EL (cell line): ENCODE measurements around the gene TEX13B.

ENCODE experiments used
- DNase-seq: peaks from one replicate; pipeline ENCODE4 v3.0.0-alpha.2; 2016

The TEX13B gene

GRCh38 chrX:107935664-107936433 is 46.3 kb downstream of the TEX13B start:
- peak; percentile 4 for DNase-seq

GRCh38 chrX:107935200-107935599 is 47.0 kb downstream of the TEX13B start:
- peak; percentile 10 for DNase-seq

- DNase-seq = no peak
Measured at GRCh38 chrX:107934262-107934661, 47.9 kb downstream of the TEX13B start.
